SKM-1 (cell line): Measurements from ENCODE around the gene S100A2.
A peak's percentile ranks its signal among the peaks of the same experiment; 100 is the strongest.
"Not testable (repeated sequence)": the region's sequence is repeated elsewhere in the genome, so short reads cannot be mapped to it uniquely, and the experiment has no call there.

Experiments
- DNase-seq: peaks from one replicate; lab custom pipeline; 2025; ENCODE audit not compliant: unreplicated experiment; lab: John Stamatoyannopoulos, UW

The S100A2 gene

DNA sequence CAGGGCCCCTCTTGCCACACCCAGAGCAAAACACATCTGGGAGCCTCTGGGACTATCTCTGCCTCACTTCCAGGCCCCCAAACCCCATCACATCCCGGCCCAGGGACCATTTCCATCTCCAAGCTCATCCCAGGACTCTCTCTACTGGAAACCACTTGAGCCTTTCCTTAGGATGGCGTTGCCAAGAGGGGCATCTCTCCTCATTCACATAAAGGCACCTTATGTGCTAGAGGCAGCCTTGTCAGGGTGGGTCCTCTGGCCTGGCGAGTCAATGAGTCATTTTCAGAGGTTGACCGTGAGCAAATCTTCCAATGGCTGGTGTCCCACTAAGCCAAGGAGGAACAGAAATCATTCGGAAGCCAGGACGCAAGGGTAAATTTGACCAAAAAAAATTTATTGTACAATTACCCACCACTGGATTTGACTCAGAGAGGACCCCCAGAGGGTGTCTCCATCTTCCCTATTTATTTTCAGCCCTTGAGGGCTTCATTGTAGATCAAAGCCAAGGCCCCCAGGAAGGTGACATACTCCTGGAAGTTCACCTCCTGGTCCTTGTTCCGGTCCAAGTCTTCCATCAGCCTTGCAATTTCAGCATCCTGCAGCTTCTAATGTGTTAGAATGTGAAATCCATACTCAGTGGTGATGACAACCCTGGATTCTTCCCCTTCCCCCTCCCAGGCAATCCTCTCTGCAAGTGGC lies 31.3 kb downstream of the S100A2 start:
- no peak for DNase-seq

- DNase-seq = no peak
These were observed 31.9 kb downstream of the S100A2 start for GRCh38 chr1:153533689-153534201.

DNA sequence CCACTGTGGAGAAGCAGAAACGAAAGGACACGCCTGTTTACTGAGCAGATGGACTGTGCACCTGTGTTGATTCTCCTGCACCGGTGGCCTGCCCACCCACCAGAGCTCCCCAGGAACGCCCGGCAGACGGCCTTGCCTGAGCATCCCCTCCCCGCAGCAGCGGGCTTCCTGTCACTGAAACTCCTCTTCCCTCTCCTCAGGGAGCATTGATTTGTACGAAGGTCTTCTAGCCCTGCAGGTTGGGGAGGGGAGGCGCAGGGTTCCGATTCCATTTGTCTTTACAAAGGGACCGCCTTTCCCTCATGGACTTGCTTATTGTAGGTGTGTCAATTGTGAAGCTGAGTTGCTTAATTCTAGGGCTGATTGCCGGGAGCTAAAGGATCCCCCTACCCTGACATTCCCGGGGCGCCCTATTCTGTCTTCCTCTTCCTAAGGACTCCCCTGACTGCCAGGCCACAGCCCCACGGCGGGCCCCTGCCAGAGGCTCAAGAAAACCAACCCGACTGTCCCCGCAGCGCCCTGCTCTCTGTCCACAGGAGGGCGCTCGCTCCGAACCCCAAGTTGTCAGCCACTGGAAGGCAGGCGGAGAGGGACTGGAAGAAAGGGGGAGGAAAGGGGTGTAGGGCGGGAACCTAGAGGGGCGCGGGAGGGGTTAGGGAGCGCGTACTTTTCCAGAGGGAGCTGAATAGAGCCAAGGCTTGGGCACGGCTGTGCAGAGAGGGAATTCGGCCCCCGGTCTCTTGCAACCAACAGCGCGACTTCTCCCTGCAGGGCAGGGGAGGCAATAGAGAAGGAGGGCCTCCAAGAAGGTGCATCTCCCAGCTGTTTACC lies 32.7 kb downstream of the S100A2 start:
- peak; percentile 89 for DNase-seq

GRCh38 chr1:153532181-153532580 lies 33.5 kb downstream of the S100A2 start:
- no peak for DNase-seq

- no peak for DNase-seq
These were observed 34.0 kb downstream of the S100A2 start for GRCh38 chr1:153531638-153532037.

- DNase-seq = no peak
These were observed 38.0 kb downstream of the S100A2 start for GRCh38 chr1:153527683-153528040.

- no peak for DNase-seq
These were observed 38.5 kb downstream of the S100A2 start for GRCh38 chr1:153527023-153527682.

DNA sequence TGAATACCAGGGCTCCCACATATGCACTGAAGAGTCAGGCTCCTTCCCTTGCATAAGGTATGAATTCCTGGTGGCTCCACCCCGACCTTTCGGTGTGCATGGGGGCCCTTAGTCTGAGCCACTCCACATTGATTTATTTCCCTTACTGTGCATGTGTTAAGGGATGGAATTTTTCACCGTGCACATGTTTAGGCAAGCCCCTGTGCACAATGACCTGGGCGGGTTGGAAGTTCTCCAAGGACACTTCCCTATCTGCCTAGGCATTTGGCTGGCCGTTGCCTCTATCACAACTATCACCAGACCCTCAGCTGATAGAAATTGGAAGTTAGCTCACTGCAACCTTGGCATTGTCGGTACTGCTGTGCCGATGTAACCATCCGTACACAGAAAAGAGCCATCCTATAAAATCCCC lies 39.5 kb downstream of the S100A2 start:
- DNase-seq = no peak

GRCh38 chr1:153525088-153525728 lies 40.4 kb downstream of the S100A2 start:
- no peak for DNase-seq

DNA sequence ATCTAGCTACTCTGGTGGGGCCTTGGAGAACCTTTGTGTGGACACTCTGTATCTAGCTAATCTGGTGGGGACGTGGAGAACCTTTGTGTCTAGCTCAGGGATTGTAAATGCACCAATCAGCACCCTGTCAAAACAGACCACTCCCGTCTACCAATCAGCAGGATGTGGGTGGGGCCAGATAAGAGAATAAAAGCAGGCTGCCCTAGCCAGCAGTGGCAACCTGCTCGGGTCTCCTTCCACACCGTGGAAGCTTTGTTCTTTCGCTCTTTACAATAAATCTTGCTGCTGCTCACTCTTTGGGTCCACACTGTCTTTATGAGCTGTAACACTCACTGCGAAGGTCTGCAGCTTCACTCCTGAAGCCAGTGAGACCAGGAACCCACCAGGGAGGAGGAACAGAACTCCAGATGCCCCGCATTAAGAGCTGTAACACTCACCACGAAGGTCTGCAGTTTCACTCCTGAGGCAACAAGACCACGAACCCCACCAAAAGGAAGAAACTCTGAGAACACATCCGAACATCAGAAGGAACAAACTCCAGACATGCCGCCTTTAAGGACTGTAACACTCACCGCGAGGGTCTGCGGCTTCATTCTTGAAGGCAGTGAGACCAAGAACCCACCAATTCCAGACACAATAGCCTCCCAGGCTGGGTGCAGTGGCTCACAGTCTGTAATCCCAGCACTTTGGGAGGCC lies 43.1 kb downstream of the S100A2 start:
- DNase-seq = not testable (repeated sequence)

DNA sequence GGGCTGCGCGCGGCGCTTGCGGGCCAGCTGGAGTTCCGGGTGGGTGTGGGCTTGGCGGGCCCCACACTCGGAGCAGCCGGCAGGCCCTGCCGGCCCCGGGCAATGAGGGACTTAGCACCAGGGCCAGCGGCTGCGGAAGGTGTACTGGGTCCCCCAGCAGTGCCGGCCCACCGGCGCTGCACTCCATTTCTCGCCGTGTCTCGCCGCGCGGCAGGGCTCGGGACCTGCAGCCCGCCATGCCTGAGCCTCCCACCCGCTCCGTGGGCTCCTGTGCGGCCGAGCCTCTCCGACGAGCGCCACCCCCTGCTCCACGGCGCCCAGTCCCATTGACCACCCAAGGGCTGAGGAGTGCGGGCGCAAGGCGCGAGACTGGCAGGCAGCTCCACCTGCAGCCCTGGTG lies 43.8 kb downstream of the S100A2 start:
- DNase-seq = not testable (repeated sequence)

- no peak for DNase-seq
These were observed 44.7 kb downstream of the S100A2 start for GRCh38 chr1:153520818-153521476.

- DNase-seq = not testable (repeated sequence)
These were observed 45.4 kb downstream of the S100A2 start for GRCh38 chr1:153520137-153520691.

- no peak for DNase-seq
These were observed 46.4 kb downstream of the S100A2 start for GRCh38 chr1:153519242-153519641.

DNA sequence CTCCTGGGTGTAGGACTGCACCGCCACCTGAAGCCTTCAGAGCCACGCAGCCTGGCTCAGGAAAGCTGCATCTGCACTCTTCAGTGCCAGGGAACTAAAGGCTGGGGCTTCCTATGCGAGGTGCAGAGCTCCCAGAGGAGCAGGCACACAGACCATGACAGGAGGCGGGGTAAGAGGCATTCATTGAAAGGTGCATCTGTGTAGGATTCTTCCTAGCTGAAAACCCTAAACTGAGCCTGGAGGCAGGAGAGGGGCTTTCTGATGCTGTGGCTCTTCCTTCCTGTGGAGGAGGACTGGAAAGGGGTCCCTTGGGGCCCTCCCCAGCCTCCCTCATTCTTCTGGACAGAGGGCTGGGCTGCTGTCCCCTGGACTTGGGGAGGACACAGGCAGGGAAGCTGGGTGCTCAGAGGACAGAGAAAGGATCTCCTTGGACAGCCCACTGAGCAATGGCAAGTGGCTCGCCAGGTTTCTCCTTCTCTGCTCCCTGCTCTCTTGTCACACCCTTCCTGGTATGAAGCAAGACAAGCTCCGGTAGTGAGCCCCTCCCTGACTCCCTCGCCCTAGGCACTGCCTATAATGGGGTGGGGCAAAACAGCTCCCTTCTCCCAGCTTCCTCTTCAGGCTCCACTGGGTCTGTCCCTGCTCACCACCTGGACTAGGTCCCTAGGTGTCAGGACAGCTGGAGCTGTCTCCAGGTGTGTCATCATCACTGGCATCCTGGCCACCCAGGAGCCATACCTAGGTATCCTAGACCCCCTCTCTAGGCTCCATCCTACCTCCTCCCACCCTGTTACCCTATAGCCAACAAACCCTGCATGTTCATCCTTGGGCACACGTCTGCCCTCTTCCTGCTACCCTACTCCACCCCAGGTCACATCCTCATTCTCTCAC lies 49.9 kb downstream of the S100A2 start:
- DNase-seq = peak; percentile 93

DNA sequence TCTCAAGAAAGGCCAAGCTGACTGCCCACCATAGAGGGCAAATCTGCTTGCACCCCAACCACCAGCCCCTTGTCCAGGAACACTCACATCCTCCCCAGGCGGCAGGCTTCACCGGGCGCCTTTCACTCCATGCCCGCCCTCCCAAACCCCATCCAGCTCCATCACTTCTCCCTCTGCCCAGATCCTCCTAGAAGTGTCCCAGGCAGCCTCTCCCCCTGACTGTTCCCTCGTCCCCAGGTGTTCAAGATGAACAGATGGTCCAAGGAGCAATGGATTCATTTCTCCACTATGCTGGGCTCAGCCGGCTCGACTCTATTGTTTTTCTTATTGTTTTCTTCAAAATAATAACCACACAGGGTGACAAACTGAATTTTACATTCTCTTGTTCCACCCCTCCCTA lies 52.0 kb downstream of the S100A2 start:
- DNase-seq = no peak

GRCh38 chr1:153513023-153513422 lies 52.6 kb downstream of the S100A2 start:
- no peak for DNase-seq
